Body of pancreas (tissue), 4 donors: ENCODE measurements around the gene SLC19A2.

Experiments used
- CTCF ChIP-seq, 7 experiments: fragments of 450-650 bp in 4 of 7; fragments of 200-600 bp in 3 of 7; sonication (generic) in 3 of 7; IDR thresholded peaks; one replicate each; pipeline ENCODE4 v1.5.1; 2016 to 2019; ENCODE audit warnings: antibody characterized with exemption in 7 of 7
- POLR2A ChIP-seq, 3 donors: fragments of 450-650 bp; IDR thresholded peaks; one replicate each; pipeline ENCODE4 v1.6.1; 2016; ENCODE audit warnings: antibody characterized with exemption in 3 of 3, mild to moderate bottlenecking in 2 of 3

GRCh38 chr1:169499807-169500206, 14.1 kb upstream of the SLC19A2 start:
- TF ChIP-seq CTCF (IDR thresholded peaks at IDR 0.05) (no peak), POLR2A (IDR thresholded peaks at IDR 0.05) (no peak)
